Osteocyte (in vitro differentiated cells): ENCODE data around the gene PTTG1IP. TPM values are rescaled to one million over a fixed set of nuclear protein-coding genes. Genes with fewer than 3 reads are reported as not detected.

ENCODE experiments used
- DNase-seq: peaks from one replicate; pipeline ENCODE4 v3.0.0; 2021; ENCODE audit warnings: mixed read lengths; ENCODE audit not compliant: unreplicated experiment; ENCODE audit errors: extremely low spot score
- H3K27ac Mint-ChIP-seq: one replicate; pipeline ENCODE4 v1.8.0; 2021; ENCODE audit warnings: mild to moderate bottlenecking, mixed read lengths; ENCODE audit not compliant: unreplicated experiment
- H3K27me3 Mint-ChIP-seq: one replicate; pipeline ENCODE4 v1.8.0; 2021; ENCODE audit warnings: mixed read lengths; ENCODE audit not compliant: unreplicated experiment
- H3K36me3 Mint-ChIP-seq: one replicate; pipeline ENCODE4 v1.8.0; 2021; ENCODE audit warnings: mixed read lengths; ENCODE audit not compliant: unreplicated experiment
- H3K4me1 Mint-ChIP-seq: one replicate; pipeline ENCODE4 v1.8.0; 2021; ENCODE audit warnings: mixed read lengths; ENCODE audit not compliant: unreplicated experiment
- H3K4me3 Mint-ChIP-seq: one replicate; pipeline ENCODE4 v1.8.0; 2021; ENCODE audit warnings: mild to moderate bottlenecking, moderate library complexity, mixed read lengths; ENCODE audit not compliant: unreplicated experiment
- H3K9me3 Mint-ChIP-seq: one replicate; pipeline ENCODE4 v1.8.0; 2021; ENCODE audit warnings: mixed read lengths; ENCODE audit not compliant: unreplicated experiment
- CTCF ChIP-seq: fragments of 200-600 bp; sonication (generic); IDR thresholded peaks from 2 replicates; pipeline ENCODE4 v1.5.0; 2021; ENCODE audit warnings: antibody characterized with exemption, mild to moderate bottlenecking, moderate library complexity
- total RNA-seq: library from RNA; stranded (reverse); gene quantifications from 2 replicates; pipeline ENCODE4 v1.2.1, GENCODE V29; 2021

PTTG1IP gene
- total RNA-seq, 1 donor from 2014 or later, result 318 TPM

GRCh38 chr21:44903050-44903685, 29.7 kb upstream of the PTTG1IP start:
- DNase-seq, result no peak
- no peaks in the 10 kb centered on the region for H3K36me3 Mint-ChIP-seq
- H3K27me3 Mint-ChIP-seq, result peaks cover 14% of the 10 kb centered on the region
- H3K9me3 Mint-ChIP-seq, result no peaks in the 10 kb centered on the region
- peaks cover 2% of the 10 kb centered on the region for H3K4me1 Mint-ChIP-seq
- no peak for TF ChIP-seq CTCF
- H3K4me3 Mint-ChIP-seq, result no peak overlapping the region
- no peak overlapping the region for H3K27ac Mint-ChIP-seq

GRCh38 chr21:44902268-44903049, 29.0 kb upstream of the PTTG1IP start:
- Mint-ChIP-seq H3K36me3 (no peaks in the 10 kb centered on the region), H3K9me3 (no peaks in the 10 kb centered on the region), H3K4me3 (no peak overlapping the region), H3K27ac (no peak overlapping the region), H3K27me3 (peaks cover 15% of the 10 kb centered on the region), H3K4me1 (no peaks in the 10 kb centered on the region)
- no peak for TF ChIP-seq CTCF
- no peak for DNase-seq

- Mint-ChIP-seq H3K36me3 (no peaks in the 10 kb centered on the region), H3K9me3 (no peaks in the 10 kb centered on the region), H3K4me3 (no peak overlapping the region), H3K4me1 (no peaks in the 10 kb centered on the region), H3K27ac (no peak overlapping the region), H3K27me3 (peaks cover 13% of the 10 kb centered on the region)
- TF ChIP-seq CTCF, result no peak
- no peak for DNase-seq
Measured at GRCh38 chr21:44901391-44902074, 28.0 kb upstream of the PTTG1IP start.

- Mint-ChIP-seq H3K27ac (no peak overlapping the region), H3K27me3 (peaks cover 9% of the 10 kb centered on the region), H3K9me3 (no peaks in the 10 kb centered on the region), H3K4me1 (no peaks in the 10 kb centered on the region), H3K36me3 (no peaks in the 10 kb centered on the region), H3K4me3 (no peak overlapping the region)
- DNase-seq, result no peak
- TF ChIP-seq CTCF, result no peak
Measured at GRCh38 chr21:44900559-44901251, 27.2 kb upstream of the PTTG1IP start.
